SK-N-SH (cell line): Measurements from ENCODE around the gene CHID1. TPM values are rescaled to one million over a fixed set of nuclear protein-coding genes. Genes with fewer than 3 reads are reported as not detected.

Experiments
- CTCF ChIA-PET: fragments of 300-600, 350-600 bp; formaldehyde crosslinking; extraction: SDS; loops from one replicate; lab custom pipeline; 2021; lab: Yijun Ruan, JAX
- POLR2A ChIA-PET: fragments of 350-600 bp; sonication (Branson Sonifier 250); formaldehyde crosslinking; extraction: SDS; loops from one replicate; lab custom pipeline; 2020; ENCODE audit warnings: antibody characterized with exemption, inconsistent platforms; lab: Yijun Ruan, JAX
- DNase-seq: peaks from one replicate; pipeline ENCODE4 v3.0.0; 2012
- H2AFZ ChIP-seq: fragments of 200-600 bp; sonication (generic); 2 replicates; pipeline ENCODE4 v1.8.1; 2016; ENCODE audit warnings: antibody characterized with exemption, mild to moderate bottlenecking, low read depth
- H3F3A ChIP-seq: fragments of 200-600 bp; sonication (generic); replicated peaks from 2 replicates; pipeline ENCODE3; 2016; ENCODE audit warnings: antibody characterized with exemption, mild to moderate bottlenecking; ENCODE audit not compliant: insufficient read depth
- H3K27ac ChIP-seq, 2 experiments: fragments of 200-500 bp in 1 of 2; fragments of 200-600 bp in 1 of 2; sonication (Bioruptor generic) in 1 of 2; sonication (generic), shearing (Covaris generic) in 1 of 2; 2 replicates each; pipeline versions ENCODE4 v1.5.1 to v1.6.1; 2014 to 2016; ENCODE audit warnings: low read depth in 2 of 2, inconsistent platforms in 1 of 2, low read length in 1 of 2, mild to moderate bottlenecking in 1 of 2, mixed read lengths in 1 of 2
- H3K27me3 ChIP-seq: fragments of 200-600 bp; sonication (generic), shearing (Covaris generic); 2 replicates; pipeline ENCODE4 v1.6.1; 2016; ENCODE audit warnings: mixed run types; ENCODE audit not compliant: insufficient read depth
- H3K36me3 ChIP-seq, 2 experiments: fragments of 200-500 bp in 1 of 2; fragments of 200-600 bp in 1 of 2; sonication (Bioruptor generic) in 1 of 2; sonication (generic) in 1 of 2; replicated peaks in 1 of 2; 2 replicates each; pipeline versions ENCODE3 to v1.5.1; 2014 to 2016; ENCODE audit warnings: low read length in 1 of 2, mild to moderate bottlenecking in 1 of 2; ENCODE audit not compliant: insufficient read depth in 2 of 2, control insufficient read depth in 1 of 2
- H3K4me1 ChIP-seq, 2 experiments: fragments of 200-500 bp in 1 of 2; fragments of 200-600 bp in 1 of 2; sonication (Bioruptor generic) in 1 of 2; sonication (generic), shearing (Covaris generic) in 1 of 2; 2 replicates each; pipeline versions ENCODE4 v1.5.1 to v1.6.1; 2014 to 2016; ENCODE audit warnings: low read depth in 1 of 2, low read length in 1 of 2, mixed run types in 1 of 2; ENCODE audit not compliant: insufficient read depth in 2 of 2, control insufficient read depth in 1 of 2
- H3K4me2 ChIP-seq: fragments of 200-600 bp; sonication (generic), shearing (Covaris generic); 2 replicates; pipeline ENCODE4 v1.6.1; 2017; ENCODE audit warnings: mixed run types
- H3K4me3 ChIP-seq, 2 experiments: fragments of 200-500 bp in 1 of 2; fragments of 200-600 bp in 1 of 2; sonication (Bioruptor generic) in 1 of 2; sonication (generic), shearing (Covaris generic) in 1 of 2; 2 replicates each; pipeline versions ENCODE4 v1.5.1 to v1.8.1; 2014 to 2016; ENCODE audit warnings: low read depth in 2 of 2, inconsistent platforms in 1 of 2, low read length in 1 of 2, mild to moderate bottlenecking in 1 of 2, mixed read lengths in 1 of 2, moderate library complexity in 1 of 2
- H3K79me2 ChIP-seq: fragments of 200-600 bp; sonication (generic); 2 replicates; pipeline ENCODE4 v1.8.1; 2017; ENCODE audit warnings: mild to moderate bottlenecking; ENCODE audit not compliant: insufficient read depth
- H3K9ac ChIP-seq: fragments of 200-600 bp; sonication (generic); 2 replicates; pipeline ENCODE4 v1.6.1; 2017; ENCODE audit warnings: mixed run types
- H3K9me2 ChIP-seq: fragments of 200-600 bp; sonication (generic); 2 replicates; pipeline ENCODE4 v1.6.1; 2017; ENCODE audit warnings: mixed run types
- H3K9me3 ChIP-seq: fragments of 200-600 bp; sonication (generic); 2 replicates; pipeline ENCODE4 v1.6.1; 2017; ENCODE audit warnings: mixed run types, mild to moderate bottlenecking, moderate library complexity
- H4K20me1 ChIP-seq: fragments of 200-600 bp; sonication (generic); 2 replicates; pipeline ENCODE4 v1.6.1; 2017; ENCODE audit warnings: mild to moderate bottlenecking, mixed run types; ENCODE audit not compliant: insufficient read depth
- FOSL2 ChIP-seq: IDR thresholded peaks from 2 replicates; pipeline ENCODE4 v1.4.0; 2012; ENCODE audit warnings: low read depth, mild to moderate bottlenecking, moderate library complexity, borderline replicate concordance
- FOXJ3 ChIP-seq: sonication (generic); formaldehyde crosslinking; IDR thresholded peaks from 2 replicates; pipeline ENCODE4 v1.5.1; 2020; ENCODE audit warnings: mild to moderate bottlenecking, missing genetic modification reagents
- GATA2 ChIP-seq: sonication (generic); formaldehyde crosslinking; IDR thresholded peaks from 2 replicates; pipeline ENCODE4 v1.5.0; 2020; ENCODE audit warnings: mild to moderate bottlenecking, missing genetic modification reagents
- NFIC ChIP-seq: IDR thresholded peaks from 2 replicates; pipeline ENCODE4 v1.4.0; 2012; ENCODE audit warnings: borderline replicate concordance
- NRF1 ChIP-seq: IDR thresholded peaks from 2 replicates; pipeline ENCODE4 v1.6.1; 2012; ENCODE audit warnings: low read depth, mild to moderate bottlenecking, low read length
- PBX3 ChIP-seq: IDR thresholded peaks from 2 replicates; pipeline ENCODE4; 2012
- RAD21 ChIP-seq: IDR thresholded peaks from 2 replicates; pipeline ENCODE4 v1.6.1; 2012; ENCODE audit warnings: mild to moderate bottlenecking, low read length
- RFX5 ChIP-seq: IDR thresholded peaks from 2 replicates; pipeline ENCODE4 v1.6.1; 2012; ENCODE audit warnings: mild to moderate bottlenecking, improper control_type of control experiment, low read length
- RXRA ChIP-seq: IDR thresholded peaks from 2 replicates; pipeline ENCODE4 v1.4.0; 2012; ENCODE audit warnings: low read depth, mild to moderate bottlenecking, borderline replicate concordance
- TAF1 ChIP-seq: IDR thresholded peaks from 2 replicates; pipeline ENCODE4 v1.6.1; 2012; ENCODE audit warnings: low read depth, mild to moderate bottlenecking, low read length, moderate library complexity, borderline replicate concordance
- USF1 ChIP-seq: IDR thresholded peaks from 2 replicates; pipeline ENCODE4 v1.4.0; 2012; ENCODE audit warnings: low read depth, borderline replicate concordance
- USF2 ChIP-seq: fragments of 150-350 bp; IDR thresholded peaks from 2 replicates; pipeline ENCODE4 v1.6.1; 2017; ENCODE audit warnings: antibody characterized with exemption, low read length, low read depth, borderline replicate concordance
- YY1 ChIP-seq: IDR thresholded peaks from 2 replicates; pipeline ENCODE4 v1.4.0; 2012; ENCODE audit warnings: low read depth, mild to moderate bottlenecking
- WGBS: methylation state at CpG from one replicate; pipeline ENCODE4 v1.1.6; 2017; ENCODE audit warnings: low lambda C conversion rate; 5-methylcytosine and 5-hydroxymethylcytosine counted together
- polyA plus RNA-seq, 3 experiments: library from polyadenylated mRNA; depleted of rRNA; stranded (reverse); fragments of >200 nt; gene quantifications; 2 replicates each; pipeline ENCODE4 v1.2.3, GENCODE V29; 2012

The CHID1 gene
- polyA plus RNA-seq, 1 of the 3 experiments (the other 2 are of a cell fraction) = 231 TPM

GRCh38 chr11:957212-957920 is 46.8 kb upstream of the CHID1 start:
- H3K79me2 ChIP-seq = peaks cover 66% of the 10 kb centered on the region
- no peak overlapping the region for H3K4me3 ChIP-seq
- no peak overlapping the region for H2AFZ ChIP-seq
- H3K4me2 ChIP-seq = no peak overlapping the region
- H3K27ac ChIP-seq = no peak overlapping the region
- no peak overlapping the region for H3K9ac ChIP-seq
- no peak for TF ChIP-seq PBX3
- TF ChIP-seq RAD21 = no peak
- TF ChIP-seq USF2 = no peak
- TF ChIP-seq USF1 = no peak
- no peak for TF ChIP-seq FOXJ3 (CRISPR knock-in tag)
- TF ChIP-seq NRF1 = no peak
- TF ChIP-seq, all 33 proteins: peak for 0
- Histone ChIP-seq H3K4me1 (peaks cover 0 to 23% of the 10 kb centered on the region in 2 experiments; a peak in 1 of 4 replicates), H3F3A (no peaks in the 10 kb centered on the region), H3K36me3 (peaks cover 0 to 15% of the 10 kb centered on the region in 2 experiments), H3K9me3 (no peaks in the 10 kb centered on the region), H3K9me2 (no peaks in the 10 kb centered on the region), H4K20me1 (peaks cover 49% of the 10 kb centered on the region), H3K27me3 (no peaks in the 10 kb centered on the region)
- POLR2A ChIA-PET = no interaction called here
- CTCF ChIA-PET = interaction anchor here (1.1 to 1.4 kb wide), 3 partner anchors 12 to 30 kb away, joined by 3 to 4 read pairs (median 3); no protein-coding TSS in a partner anchor
- no peak for DNase-seq
- 86% methylated on average over 11 of the region's 11 CpGs for WGBS

- Histone ChIP-seq H3K4me2 (no peak overlapping the region), H4K20me1 (peaks cover 50% of the 10 kb centered on the region), H2AFZ (no peak overlapping the region), H3K27ac (peak overlapping the region in 1 of 2 experiments; percentile 23; a peak in 1 of 4 replicates), H3F3A (no peaks in the 10 kb centered on the region), H3K4me3 (no peak overlapping the region), H3K9me3 (no peaks in the 10 kb centered on the region), H3K36me3 (peaks cover under 1 to 15% of the 10 kb centered on the region in 2 experiments), H3K4me1 (peaks cover 0 to 28% of the 10 kb centered on the region in 2 experiments; a peak in 1 of 4 replicates), H3K79me2 (peaks cover 77% of the 10 kb centered on the region), H3K27me3 (no peaks in the 10 kb centered on the region)
- POLR2A ChIA-PET = interaction anchor here (1.3 kb wide), 1 partner anchor 9 kb away, joined by 3 read pairs; no protein-coding TSS in a partner anchor
- CTCF ChIA-PET = interaction anchor here (0.8 to 2.3 kb wide), 7 partner anchors 9 to 107 kb away, joined by 3 to 7 read pairs (median 4); no protein-coding TSS in a partner anchor
- WGBS = 82% methylated on average over 13 of the region's 15 CpGs
- no peak for TF ChIP-seq FOSL2
- TF ChIP-seq NRF1 = no peak
- no peak for TF ChIP-seq NFIC
- TF ChIP-seq RXRA = no peak
- no peak for TF ChIP-seq YY1
- no peak for TF ChIP-seq GATA2 (CRISPR knock-in tag)
- TF ChIP-seq RFX5 = no peak
- no peak for TF ChIP-seq TAF1
- TF ChIP-seq, all 33 proteins: peak for 0
- Histone ChIP-seq H3K9me2 (no peaks in the 10 kb centered on the region), H3K9ac (no peak overlapping the region)
- peak; percentile 58 for DNase-seq
These were observed 44.8 kb upstream of the CHID1 start for GRCh38 chr11:955154-956063.
